Mesenchymal stem cell (in vitro differentiated cells and primary cell): ENCODE measurements around the gene KRT86.

Source experiments
- DNase-seq: peaks from one replicate; pipeline ENCODE4 v3.0.0-alpha.2; 2013
- H2AFZ ChIP-seq: one replicate; pipeline ENCODE4 v1.6.1; 2013; ENCODE audit warnings: low read depth, mild to moderate bottlenecking, control low read depth, inconsistent platforms, low read length, moderate library complexity
- H2AK5ac ChIP-seq: 2 replicates; pipeline ENCODE4 v1.6.1; 2013; ENCODE audit warnings: low read length, moderate library complexity, mild to moderate bottlenecking, inconsistent platforms; ENCODE audit not compliant: severe bottlenecking
- H2BK120ac ChIP-seq: one replicate; pipeline ENCODE4 v1.6.1; 2013; ENCODE audit warnings: low read depth, mild to moderate bottlenecking, inconsistent platforms, low read length, moderate library complexity
- H2BK12ac ChIP-seq, 2 experiments: one replicate each; pipeline ENCODE4 v1.6.1; 2013; ENCODE audit warnings: inconsistent platforms in 2 of 2, low read length in 2 of 2, mild to moderate bottlenecking in 2 of 2, moderate library complexity in 2 of 2, control low read depth in 1 of 2
- H2BK15ac ChIP-seq: one replicate; pipeline ENCODE4 v1.6.1; 2013; ENCODE audit warnings: mild to moderate bottlenecking, low read depth, inconsistent platforms; ENCODE audit not compliant: poor library complexity, severe bottlenecking
- H2BK5ac ChIP-seq: 2 replicates; pipeline ENCODE4 v1.6.1; 2013; ENCODE audit warnings: low read depth, mild to moderate bottlenecking, low read length, control low read depth, inconsistent platforms; ENCODE audit not compliant: poor library complexity, severe bottlenecking
- H3K14ac ChIP-seq, 2 experiments: one replicate each; pipeline ENCODE4 v1.6.1; 2013; ENCODE audit warnings: inconsistent platforms in 2 of 2, low read length in 2 of 2, control low read depth in 1 of 2, mild to moderate bottlenecking in 1 of 2, moderate library complexity in 1 of 2
- H3K18ac ChIP-seq, 2 experiments: one replicate each; pipeline ENCODE4 v1.6.1; 2013; ENCODE audit warnings: inconsistent platforms in 2 of 2, low read length in 2 of 2, control low read depth in 1 of 2, low read depth in 1 of 2, mild to moderate bottlenecking in 1 of 2
- H3K23ac ChIP-seq, 2 experiments: one replicate each; pipeline ENCODE4 v1.6.1; 2013; ENCODE audit warnings: inconsistent platforms in 2 of 2, low read length in 2 of 2, mild to moderate bottlenecking in 2 of 2, moderate library complexity in 2 of 2, control low read depth in 1 of 2
- H3K27ac ChIP-seq: 2 replicates; pipeline ENCODE4 v1.5.1; 2013; ENCODE audit warnings: mild to moderate bottlenecking, moderate library complexity, low read length, control low read depth, inconsistent platforms; ENCODE audit not compliant: poor library complexity, severe bottlenecking
- H3K27me3 ChIP-seq, 2 experiments: 2 replicates each; pipeline versions ENCODE4 v1.6.1 to v1.7.0; 2013; ENCODE audit warnings: low read length in 2 of 2, mild to moderate bottlenecking in 2 of 2, moderate library complexity in 2 of 2, control low read depth in 1 of 2, inconsistent platforms in 1 of 2; ENCODE audit not compliant: control insufficient read depth in 1 of 2, insufficient read depth in 1 of 2
- H3K36me3 ChIP-seq, 2 experiments: 2 replicates each; pipeline versions ENCODE4 v1.6.1 to v1.7.0; 2013; ENCODE audit warnings: low read length in 2 of 2, control low read depth in 1 of 2, inconsistent platforms in 1 of 2, low read depth in 1 of 2, mild to moderate bottlenecking in 1 of 2; ENCODE audit not compliant: insufficient read depth in 2 of 2, control insufficient read depth in 1 of 2
- H3K4ac ChIP-seq, 2 experiments: one replicate each; pipeline ENCODE4 v1.6.1; 2013; ENCODE audit warnings: inconsistent platforms in 2 of 2, low read length in 2 of 2, mild to moderate bottlenecking in 2 of 2, moderate library complexity in 2 of 2, control low read depth in 1 of 2, low read depth in 1 of 2
- H3K4me1 ChIP-seq: 2 replicates; pipeline ENCODE4 v1.6.1; 2013; ENCODE audit warnings: low read depth, low read length, control low read depth; ENCODE audit not compliant: control insufficient read depth, insufficient read depth
- H3K4me2 ChIP-seq: 2 replicates; pipeline ENCODE4 v1.6.1; 2013; ENCODE audit warnings: low read length, mild to moderate bottlenecking, inconsistent platforms; ENCODE audit not compliant: poor library complexity, severe bottlenecking
- H3K4me3 ChIP-seq, 2 experiments: 2 replicates each; pipeline versions ENCODE4 v1.5.1 to v1.7.0; 2013; ENCODE audit warnings: low read length in 2 of 2, mild to moderate bottlenecking in 2 of 2, control low read depth in 1 of 2, low read depth in 1 of 2; ENCODE audit not compliant: insufficient read depth in 1 of 2
- H3K79me1 ChIP-seq: replicated peaks from 2 replicates; pipeline ENCODE4 v1.6.1; 2013; ENCODE audit warnings: mild to moderate bottlenecking, control low read depth, low read length, inconsistent platforms; ENCODE audit not compliant: poor library complexity, severe bottlenecking
- H3K9ac ChIP-seq: 2 replicates; pipeline ENCODE4 v1.7.0; 2013; ENCODE audit warnings: mild to moderate bottlenecking, low read length, moderate library complexity
- H3K9me3 ChIP-seq: 2 replicates; pipeline ENCODE4 v1.7.0; 2013; ENCODE audit warnings: mild to moderate bottlenecking, low read length; ENCODE audit not compliant: control insufficient read depth
- H4K8ac ChIP-seq: one replicate; pipeline ENCODE4 v1.6.1; 2013; ENCODE audit warnings: inconsistent platforms, mild to moderate bottlenecking, low read length, moderate library complexity
- H4K91ac ChIP-seq: one replicate; pipeline ENCODE4 v1.6.1; 2013; ENCODE audit warnings: mild to moderate bottlenecking, low read length, inconsistent platforms
- WGBS: methylation state at CpG from one replicate; pipeline ENCODE4 v1.1.7; 2013; ENCODE audit warnings: mixed read lengths; 5-methylcytosine and 5-hydroxymethylcytosine counted together

KRT86 gene

GRCh38 chr12:52327052-52327829 lies 52.8 kb downstream of the KRT86 start:
- Histone ChIP-seq H3K18ac (no peak overlapping the region), H3K4me1 (no peaks in the 10 kb centered on the region), H3K9me3 (no peaks in the 10 kb centered on the region), H2BK120ac (no peak overlapping the region), H2BK5ac (no peak overlapping the region), H2AFZ (no peak overlapping the region), H2AK5ac (no peak overlapping the region), H3K4me2 (no peak overlapping the region), H3K9ac (no peak overlapping the region), H3K14ac (no peak overlapping the region), H3K23ac (no peak overlapping the region), H2BK12ac (no peak overlapping the region), H3K27me3 (peaks cover 53 to 87% of the 10 kb centered on the region in 2 experiments), H3K27ac (no peak overlapping the region), H3K4ac (no peak overlapping the region), H2BK15ac (no peak overlapping the region), H4K8ac (no peak overlapping the region), H4K91ac (no peak overlapping the region), H3K36me3 (no peaks in the 10 kb centered on the region), H3K4me3 (no peak overlapping the region), H3K79me1 (no peaks in the 10 kb centered on the region)
- WGBS: 39% methylated on average over 9 of the region's 11 CpGs
- DNase-seq: peak; percentile 86

- H2AK5ac ChIP-seq: no peak overlapping the region
- no peak overlapping the region for H2BK5ac ChIP-seq
- DNase-seq: no peak
- no peaks in the 10 kb centered on the region for H3K79me1 ChIP-seq
- 78% methylated on average over 9 of the region's 10 CpGs for WGBS
- peaks cover 49 to 87% of the 10 kb centered on the region in 2 experiments for H3K27me3 ChIP-seq
- H3K36me3 ChIP-seq: no peaks in the 10 kb centered on the region
- no peak overlapping the region for H3K27ac ChIP-seq
- H3K4me1 ChIP-seq: no peaks in the 10 kb centered on the region
- H3K4me2 ChIP-seq: no peak overlapping the region
- H2BK12ac ChIP-seq: no peak overlapping the region
- H3K18ac ChIP-seq: no peak overlapping the region
- H3K9ac ChIP-seq: no peak overlapping the region
- no peak overlapping the region for H2AFZ ChIP-seq
- no peak overlapping the region for H2BK120ac ChIP-seq
- H3K4ac ChIP-seq: no peak overlapping the region
- H3K9me3 ChIP-seq: no peaks in the 10 kb centered on the region
- no peak overlapping the region for H3K14ac ChIP-seq
- no peak overlapping the region for H3K23ac ChIP-seq
- H4K8ac ChIP-seq: no peak overlapping the region
- H4K91ac ChIP-seq: no peak overlapping the region
- no peak overlapping the region for H2BK15ac ChIP-seq
- H3K4me3 ChIP-seq: no peak overlapping the region
Measured at GRCh38 chr12:52327830-52328500, 53.5 kb downstream of the KRT86 start.

GRCh38 chr12:52331039-52331438 lies 56.6 kb downstream of the KRT86 start:
- H4K91ac ChIP-seq: no peak overlapping the region
- H3K4me1 ChIP-seq: no peaks in the 10 kb centered on the region
- peaks cover 13% of the 10 kb centered on the region for H3K9me3 ChIP-seq

GRCh38 chr12:52331833-52332232 lies 57.4 kb downstream of the KRT86 start:
- Histone ChIP-seq H3K4me3 (no peak overlapping the region), H3K4me1 (no peaks in the 10 kb centered on the region), H2BK15ac (no peak overlapping the region), H3K4me2 (no peak overlapping the region), H2AFZ (no peak overlapping the region), H4K8ac (no peak overlapping the region), H3K79me1 (no peaks in the 10 kb centered on the region), H4K91ac (no peak overlapping the region), H2BK5ac (no peak overlapping the region), H3K36me3 (no peaks in the 10 kb centered on the region), H2BK120ac (no peak overlapping the region), H2BK12ac (no peak overlapping the region), H3K4ac (no peak overlapping the region), H3K23ac (no peak overlapping the region), H3K14ac (no peak overlapping the region), H3K27ac (no peak overlapping the region), H3K9ac (no peak overlapping the region), H3K9me3 (peaks cover 13% of the 10 kb centered on the region), H3K18ac (no peak overlapping the region), H2AK5ac (no peak overlapping the region), H3K27me3 (peaks cover 38 to 72% of the 10 kb centered on the region in 2 experiments)
- DNase-seq: no peak
- WGBS: 77% methylated on average over 3 of the region's 3 CpGs

More at GRCh38 chr12:52331039-52331438, 56.6 kb downstream of the KRT86 start:
- Histone ChIP-seq H2AK5ac (no peak overlapping the region), H4K8ac (no peak overlapping the region), H3K14ac (no peak overlapping the region), H3K27ac (no peak overlapping the region), H3K4ac (no peak overlapping the region), H3K4me2 (no peak overlapping the region), H3K23ac (no peak overlapping the region), H2BK5ac (no peak overlapping the region), H3K9ac (no peak overlapping the region), H3K27me3 (peaks cover 38 to 74% of the 10 kb centered on the region in 2 experiments), H2BK12ac (no peak overlapping the region), H3K18ac (no peak overlapping the region), H3K36me3 (no peaks in the 10 kb centered on the region), H3K79me1 (no peaks in the 10 kb centered on the region), H2AFZ (no peak overlapping the region), H2BK120ac (no peak overlapping the region), H2BK15ac (no peak overlapping the region), H3K4me3 (no peak overlapping the region)
- DNase-seq: no peak
- 5% methylated on average over 1 of the region's 1 CpG for WGBS
